ENCODE results near the gene DGKE. TPM values are rescaled to one million over a fixed set of nuclear protein-coding genes. Genes with fewer than 3 reads are reported as not detected.

The DGKE gene
- polyA plus RNA-seq, 12 donors = 3.2 to 16.0 (median 6.6) TPM; not detected in 1

GRCh38 chr17:56810891-56811775 is 22.8 kb upstream of the DGKE start:
- no peak for DNase-seq

DNA sequence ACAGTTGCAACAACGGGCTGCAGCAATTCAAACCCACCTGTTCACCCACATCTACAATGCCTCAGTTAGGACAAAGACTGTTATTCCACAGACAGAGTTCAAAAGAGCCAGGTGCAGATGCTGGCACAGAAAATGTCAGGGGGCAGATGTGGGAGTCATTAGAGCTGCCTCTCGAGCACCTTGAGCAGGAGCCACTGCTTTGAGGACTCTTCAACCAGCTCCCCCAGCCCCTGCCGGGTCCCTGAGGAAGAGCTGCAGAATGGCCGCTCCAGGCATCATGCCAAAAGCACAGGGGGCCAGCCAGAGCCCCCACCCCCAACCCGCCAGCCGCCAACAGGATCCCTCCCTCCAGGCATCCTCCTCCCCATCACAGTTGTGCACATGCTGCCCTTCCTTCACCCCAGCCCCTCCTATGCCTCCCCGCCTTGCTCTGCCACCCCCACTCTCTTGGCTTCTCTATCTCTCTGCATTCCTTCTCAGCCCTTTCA is 21.0 kb upstream of the DGKE start:
- no peak for DNase-seq

- DNase-seq = no peak
Observed at GRCh38 chr17:56815711-56816110, 18.2 kb upstream of the DGKE start.

GRCh38 chr17:56817066-56817465 is 16.9 kb upstream of the DGKE start:
- no peak for DNase-seq

GRCh38 chr17:56819030-56819429 is 14.9 kb upstream of the DGKE start:
- no peak for DNase-seq

DNA sequence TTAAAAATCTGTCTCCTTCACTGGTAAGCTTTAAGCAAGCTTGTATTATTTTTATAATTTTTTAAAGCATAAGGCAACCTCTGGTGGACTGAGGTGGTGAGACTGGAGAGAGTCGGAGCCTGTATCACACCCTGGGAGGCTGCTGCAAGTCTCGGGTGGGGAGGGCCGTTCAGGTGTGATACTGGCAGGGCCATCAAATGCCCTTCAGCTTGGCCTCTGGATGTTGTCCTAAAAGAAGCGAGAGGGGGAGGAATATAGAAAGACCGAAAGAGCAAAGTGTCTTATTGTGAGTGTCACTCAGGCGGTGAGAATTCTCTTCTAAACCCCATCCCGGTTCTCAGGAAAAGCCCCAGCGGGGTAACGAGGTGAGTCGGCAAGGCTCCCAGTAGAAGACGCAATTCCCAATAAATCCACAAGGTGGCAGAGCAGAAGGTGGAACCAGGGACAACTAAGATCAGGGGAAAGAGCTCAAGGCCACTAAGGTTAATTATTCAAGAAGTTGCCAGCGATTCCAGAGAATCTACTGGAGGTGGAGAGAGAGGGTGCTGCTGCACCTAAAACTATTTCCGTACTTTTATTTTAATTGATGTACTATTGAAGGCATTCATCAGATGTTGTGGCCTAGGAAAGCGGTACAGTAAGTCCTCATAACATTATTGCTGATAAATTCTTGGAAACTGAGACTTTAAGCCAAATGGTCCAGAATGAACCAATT is 14.4 kb upstream of the DGKE start:
- peak; percentile 61 for DNase-seq

DNA sequence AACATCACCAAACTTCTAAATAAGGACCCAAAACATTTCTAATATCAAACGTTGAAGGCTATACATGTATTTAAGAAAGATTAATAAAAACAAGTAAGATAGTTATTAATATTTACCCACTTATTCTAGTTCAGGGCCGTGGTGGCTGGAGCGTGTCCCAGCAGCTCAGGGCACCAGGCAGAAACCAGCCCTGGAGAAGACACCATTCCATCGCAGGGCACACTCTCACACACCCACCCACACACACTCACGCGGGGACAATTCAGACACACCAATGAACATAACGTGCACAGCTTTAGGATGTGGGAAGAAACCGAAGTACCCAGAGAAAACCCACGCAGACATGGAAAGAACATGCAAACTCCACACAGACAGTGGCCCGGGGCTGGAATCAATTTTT is 13.7 kb upstream of the DGKE start:
- DNase-seq = no peak

DNA sequence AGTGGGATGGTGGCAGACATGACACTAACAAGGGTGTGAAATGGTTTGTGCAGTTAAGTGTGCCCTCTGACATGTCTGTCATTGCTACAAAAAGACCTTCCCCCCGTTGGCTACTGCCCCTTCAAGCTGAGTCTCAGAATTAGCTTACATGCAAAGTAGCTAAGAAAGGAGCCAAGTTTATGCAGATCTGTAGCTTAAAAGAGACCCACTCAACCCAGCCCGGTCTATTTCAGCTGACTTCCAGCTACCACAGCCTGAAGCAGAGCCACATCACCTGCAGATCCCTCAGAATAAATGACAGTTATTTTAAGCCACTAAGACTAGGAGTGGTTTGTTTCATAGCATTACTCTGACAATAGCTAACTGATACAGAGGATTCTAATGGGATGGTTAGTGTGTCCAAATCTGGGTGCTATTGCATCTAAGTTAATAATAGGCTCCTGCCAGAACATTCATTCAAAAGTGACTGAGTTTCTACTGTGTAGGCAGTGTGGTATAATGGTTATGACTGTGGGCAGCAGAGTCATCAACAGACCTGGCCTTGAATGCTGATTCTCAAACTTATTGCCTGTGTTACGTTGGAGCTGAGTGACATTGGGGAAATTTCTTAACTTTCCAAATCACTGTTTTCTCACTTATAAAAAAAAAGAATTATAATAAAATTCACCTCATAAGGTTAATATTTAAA is 12.0 kb upstream of the DGKE start:
- no peak for DNase-seq

DNA sequence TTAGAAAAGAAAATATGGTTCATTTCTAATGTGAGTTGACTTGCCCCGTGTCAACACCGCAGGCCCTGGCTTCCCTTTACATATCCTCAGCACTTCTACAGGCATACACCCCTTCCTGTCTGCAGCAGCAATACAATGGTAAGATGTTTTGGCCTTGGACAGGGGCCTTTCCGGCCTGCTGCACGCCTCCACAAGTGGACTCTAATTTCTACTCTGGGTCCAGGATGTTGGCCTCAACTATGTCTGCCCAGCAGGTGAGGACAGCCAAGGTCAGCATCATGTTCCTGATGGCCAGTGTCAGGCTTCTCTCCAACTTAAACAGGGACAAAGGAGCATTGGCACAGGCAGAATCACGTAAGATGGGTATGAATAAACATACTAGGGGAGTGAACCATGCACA is 11.2 kb upstream of the DGKE start:
- no peak for DNase-seq

- DNase-seq = no peak
Observed at GRCh38 chr17:56823848-56824247, 10.1 kb upstream of the DGKE start.

DNA sequence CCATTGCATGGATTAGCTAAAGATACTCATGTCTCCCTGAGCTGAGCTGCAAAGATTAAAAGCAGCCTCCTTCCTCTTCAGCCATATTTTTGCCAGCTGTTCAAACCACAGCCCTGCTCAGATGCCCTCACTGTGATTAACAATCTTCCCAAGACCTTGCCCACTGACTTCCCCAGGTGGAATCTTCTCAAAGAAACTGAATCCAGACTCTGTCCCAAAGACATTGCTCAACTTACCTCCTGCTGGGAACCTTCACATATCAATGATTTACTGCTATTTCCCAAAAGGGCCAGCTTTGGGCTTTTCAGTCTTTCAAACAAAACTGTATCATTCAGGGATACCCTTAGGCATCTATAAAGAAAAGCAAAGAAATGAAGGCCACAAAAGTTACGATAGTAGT is 9.4 kb upstream of the DGKE start:
- no peak for DNase-seq

GRCh38 chr17:56826611-56827414 is 7.1 kb upstream of the DGKE start:
- DNase-seq = no peak

DNA sequence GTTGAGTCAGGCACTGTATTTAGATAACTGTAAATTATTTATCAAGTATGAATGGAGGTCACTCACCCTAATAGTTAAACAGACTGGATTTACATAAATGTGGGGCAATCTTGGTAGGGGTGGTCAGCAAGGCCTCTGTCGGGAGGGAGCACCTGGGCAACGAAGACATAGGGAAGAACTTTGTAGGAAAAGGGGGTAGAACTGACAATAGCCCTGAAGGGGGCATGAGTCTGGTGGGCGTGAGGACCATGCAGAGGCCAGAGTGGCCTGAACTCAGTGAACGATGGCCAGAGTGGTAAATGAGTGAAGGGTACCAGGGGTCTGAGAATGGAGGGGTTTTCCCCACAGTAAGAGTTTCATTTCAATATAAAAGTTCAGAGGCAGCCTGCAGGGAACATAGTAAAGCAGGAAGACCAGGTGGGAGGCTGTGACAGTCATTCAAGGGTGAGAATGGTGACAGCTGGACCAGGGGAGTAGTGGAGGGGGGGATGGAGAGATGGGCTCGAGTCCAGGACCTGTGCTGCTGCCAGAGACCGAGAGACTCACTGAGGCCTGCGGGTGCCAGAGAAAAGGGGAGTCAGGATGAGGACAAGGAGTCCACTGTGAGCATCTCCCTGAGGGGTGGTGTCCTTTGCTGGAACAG is 3.1 kb upstream of the DGKE start:
- DNase-seq = no peak

- no peak for DNase-seq
Observed at GRCh38 chr17:56831369-56832095, 2.4 kb upstream of the DGKE start.

GRCh38 chr17:56832446-56832845 is 1.5 kb upstream of the DGKE start:
- no peak for DNase-seq

DNA sequence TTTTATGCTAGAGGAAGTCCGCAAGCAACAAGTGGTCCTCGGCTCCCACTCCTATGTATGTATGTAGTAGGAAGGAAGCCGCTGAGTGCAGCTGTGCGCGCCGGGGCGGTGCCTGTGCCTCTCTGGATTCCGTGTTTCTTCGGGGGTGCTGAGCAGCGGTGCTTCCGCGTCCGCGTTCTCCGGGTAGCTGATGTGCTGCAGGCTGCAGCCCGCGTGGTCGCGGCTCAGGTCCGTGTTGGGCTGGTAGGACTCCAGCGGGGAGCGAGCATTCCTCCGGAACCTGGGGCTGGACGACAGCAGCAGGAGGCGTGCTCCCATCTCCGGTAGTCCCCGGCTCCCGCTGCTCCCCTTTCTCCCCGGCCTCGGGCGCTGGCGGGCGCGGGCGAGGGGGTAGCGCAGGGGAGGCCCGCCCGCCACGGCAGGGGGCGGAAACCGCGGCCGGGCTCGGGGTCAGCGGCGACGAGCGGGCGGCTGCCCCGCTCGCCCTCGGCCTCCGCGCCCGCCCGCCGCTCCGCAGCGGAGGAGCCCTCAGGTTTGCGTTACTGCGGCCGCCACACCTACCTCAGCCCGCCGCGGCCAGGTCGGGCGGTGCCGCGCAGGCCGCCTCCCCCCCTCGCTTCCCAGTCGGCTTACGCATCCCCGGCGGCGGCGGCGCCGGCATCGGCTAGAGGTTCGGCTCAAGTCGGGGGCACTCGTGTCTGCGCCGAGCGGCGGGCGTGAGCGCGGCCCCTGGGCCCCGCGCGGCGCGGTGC is 718 bp upstream of the DGKE start:
- DNase-seq = peak; percentile 40

DNA sequence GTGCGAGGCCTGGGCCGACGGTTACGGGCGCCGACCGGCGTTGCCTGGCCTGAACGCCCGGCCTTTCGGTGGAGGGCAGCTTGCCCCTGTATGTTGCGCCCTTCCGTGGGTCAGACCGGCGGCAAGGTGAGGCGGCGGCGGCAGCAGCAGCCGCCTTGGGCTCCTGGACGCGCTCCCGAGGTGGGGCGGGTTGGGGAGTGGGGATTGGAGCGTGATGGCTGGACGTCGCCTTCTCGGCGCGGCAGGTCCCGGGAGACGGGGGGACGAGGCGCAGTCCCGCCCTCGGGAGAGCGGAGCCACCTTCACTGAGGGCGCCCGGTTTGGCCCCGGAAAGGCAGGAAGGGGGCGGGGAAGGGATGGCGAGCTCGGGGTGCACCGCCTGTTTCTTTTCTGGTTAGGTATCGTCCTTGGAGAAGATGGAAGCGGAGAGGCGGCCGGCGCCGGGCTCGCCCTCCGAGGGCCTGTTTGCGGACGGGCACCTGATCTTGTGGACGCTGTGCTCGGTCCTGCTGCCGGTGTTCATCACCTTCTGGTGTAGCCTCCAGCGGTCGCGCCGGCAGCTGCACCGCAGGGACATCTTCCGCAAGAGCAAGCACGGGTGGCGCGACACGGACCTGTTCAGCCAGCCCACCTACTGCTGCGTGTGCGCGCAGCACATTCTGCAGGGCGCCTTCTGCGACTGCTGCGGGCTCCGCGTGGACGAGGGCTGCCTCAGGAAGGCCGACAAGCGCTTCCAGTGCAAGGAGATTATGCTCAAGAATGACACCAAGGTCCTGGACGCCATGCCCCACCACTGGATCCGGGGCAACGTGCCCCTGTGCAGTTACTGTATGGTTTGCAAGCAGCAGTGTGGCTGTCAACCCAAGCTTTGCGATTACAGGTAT is 671 bp downstream of the DGKE start:
- DNase-seq = peak; percentile 27

DNA sequence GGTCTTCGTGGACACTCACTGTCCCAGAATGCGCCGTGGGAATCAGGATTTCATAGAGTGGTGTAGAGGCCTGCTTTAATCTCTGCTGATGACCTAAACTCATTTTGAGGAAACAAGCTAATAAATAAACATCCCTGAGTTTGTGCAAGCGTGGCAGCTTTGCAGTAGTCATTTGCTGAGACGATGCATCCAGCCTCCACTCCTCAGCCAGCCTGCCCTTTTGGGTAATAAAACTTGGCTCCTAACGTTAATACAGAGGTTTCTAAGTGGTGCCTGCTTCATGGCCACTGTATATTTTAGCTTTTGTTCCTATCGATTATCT is 1.3 kb downstream of the DGKE start:
- DNase-seq = no peak

DNA sequence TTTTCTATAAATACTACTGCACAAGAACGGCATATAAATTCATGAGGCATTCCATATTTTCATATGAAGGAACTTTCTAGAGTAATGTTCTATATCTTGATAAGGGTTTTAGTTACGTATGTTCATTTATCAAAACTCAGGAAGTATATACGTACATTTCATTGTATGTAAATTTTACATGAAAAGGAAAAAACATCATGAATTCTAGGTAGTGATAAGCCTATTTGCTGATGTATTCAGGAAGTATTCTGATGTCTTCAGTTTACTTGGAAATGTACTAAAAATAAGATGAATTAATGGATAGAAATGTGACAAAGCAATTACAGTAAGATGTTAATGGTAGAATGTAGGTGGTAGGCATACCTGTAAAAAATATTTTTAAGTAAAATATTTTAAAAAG is 4.7 kb downstream of the DGKE start:
- DNase-seq = no peak
